Measurements from ENCODE around the gene HPGDS. TPM values are rescaled to one million over a fixed set of nuclear protein-coding genes. Genes with fewer than 3 reads are reported as not detected.
"Not testable (repeated sequence)": the region's sequence is repeated elsewhere in the genome, so short reads cannot be mapped to it uniquely, and the experiment has no call there.

The HPGDS gene
- total and polyA plus RNA-seq, 8 donors, result 0.16 to 2.9 (median 0.54) TPM

GRCh38 chr4:94302191-94302590, 40.4 kb downstream of the HPGDS start:
- Histone ChIP-seq H3K36me3 (no peaks in the 10 kb centered on the region), H3K27me3 (no peaks in the 10 kb centered on the region), H3K27ac (no peak overlapping the region), H3K4me1 (peaks cover 0 to 3% (median 0%) of the 10 kb centered on the region in 3 donors), H3K9me3 (no peaks in the 10 kb centered on the region), H3K4me3 (no peak overlapping the region)
- intact Hi-C loops (cut with DNase I), result loop anchor here in 1 of 3 donors (10.0 kb wide), 1 partner anchor 93 kb away; no protein-coding TSS in a partner anchor
- WGBS, 2 donors, result 92 to 97% methylated on average over 2 of the region's 2 CpGs
- FAIRE-seq, result no peak
- DNase-seq, result no peak
- TF ChIP-seq CTCF (IDR thresholded peaks at IDR 0.05), result no peak
- no peak for ATAC-seq

GRCh38 chr4:94298725-94299252, 43.8 kb downstream of the HPGDS start:
- no peak for FAIRE-seq
- Histone ChIP-seq H3K27ac (no peak overlapping the region), H3K36me3 (no peaks in the 10 kb centered on the region), H3K4me1 (no peaks in the 10 kb centered on the region), H3K4me3 (no peak overlapping the region), H3K27me3 (no peaks in the 10 kb centered on the region), H3K9me3 (no peaks in the 10 kb centered on the region)
- DNase-seq, result no peak
- intact Hi-C loops (cut with DNase I), result no loop called here
- ATAC-seq, result no peak
- WGBS, 2 donors, result 50 to 51% methylated on average over 4 of the region's 4 CpGs
- no peak for TF ChIP-seq CTCF (IDR thresholded peaks at IDR 0.05)

GRCh38 chr4:94295473-94295872, 47.2 kb downstream of the HPGDS start:
- H3K36me3 ChIP-seq; H3K4me3 ChIP-seq; intact Hi-C loops (cut with DNase I); H3K27ac ChIP-seq; ATAC-seq; H3K27me3 ChIP-seq; FAIRE-seq; DNase-seq; H3K4me1 ChIP-seq; H3K9me3 ChIP-seq: not testable (repeated sequence)
- WGBS, 2 donors, result 79 to 82% methylated on average over 6 of the region's 6 CpGs

- intact Hi-C loops (cut with DNase I); H3K4me3 ChIP-seq; H3K4me1 ChIP-seq; FAIRE-seq; H3K9me3 ChIP-seq; H3K36me3 ChIP-seq; H3K27me3 ChIP-seq; DNase-seq; H3K27ac ChIP-seq; ATAC-seq: not testable (repeated sequence)
- 82 to 92% methylated on average over 4 of the region's 4 CpGs for WGBS, 2 donors
These were observed 48.7 kb downstream of the HPGDS start for GRCh38 chr4:94293981-94294380.

GRCh38 chr4:94290245-94290644, 52.4 kb downstream of the HPGDS start:
- intact Hi-C loops (cut with DNase I), result no loop called here
- TF ChIP-seq CTCF (IDR thresholded peaks at IDR 0.05), result no peak

GRCh38 chr4:94285666-94286065, 57.0 kb downstream of the HPGDS start:
- FAIRE-seq (no peak), DNase-seq (no peak), ATAC-seq (no peak)
- intact Hi-C loops (cut with DNase I), result no loop called here
- Histone ChIP-seq H3K27me3 (no peaks in the 10 kb centered on the region), H3K4me1 (no peaks in the 10 kb centered on the region), H3K4me3 (no peak overlapping the region), H3K36me3 (peaks cover 5 to 28% (median 9%) of the 10 kb centered on the region in 3 donors), H3K27ac (no peak overlapping the region), H3K9me3 (no peaks in the 10 kb centered on the region)
- TF ChIP-seq CTCF (IDR thresholded peaks at IDR 0.05), result no peak
- 87 to 94% methylated on average over 4 of the region's 4 CpGs for WGBS, 2 donors

More at GRCh38 chr4:94290245-94290644, 52.4 kb downstream of the HPGDS start:
- H3K36me3 ChIP-seq, result peaks cover 0 to 2% (median under 1%) of the 10 kb centered on the region in 3 donors
- H3K4me3 ChIP-seq, result no peak overlapping the region
- H3K27me3 ChIP-seq, result no peaks in the 10 kb centered on the region
- H3K9me3 ChIP-seq, result no peaks in the 10 kb centered on the region
- H3K27ac ChIP-seq, result no peak overlapping the region
- no peaks in the 10 kb centered on the region for H3K4me1 ChIP-seq
- FAIRE-seq (no peak), ATAC-seq (peak in 2 of 4 donors; percentile 43 to 57), DNase-seq (no peak)
- 83 to 85% methylated on average over 2 of the region's 2 CpGs for WGBS, 2 donors
